Limb (tissue), 2 donors: ENCODE data around the gene G0S2.
"Not testable (repeated sequence)": the region's sequence is repeated elsewhere in the genome, so short reads cannot be mapped to it uniquely, and the experiment has no call there.

Experiments
- DNase-seq, 2 donors: peaks; one replicate each; pipeline ENCODE4 v3.0.0-alpha.2; 2016; ENCODE audit errors: extremely low spot score in 2 of 2

Gene G0S2

DNA sequence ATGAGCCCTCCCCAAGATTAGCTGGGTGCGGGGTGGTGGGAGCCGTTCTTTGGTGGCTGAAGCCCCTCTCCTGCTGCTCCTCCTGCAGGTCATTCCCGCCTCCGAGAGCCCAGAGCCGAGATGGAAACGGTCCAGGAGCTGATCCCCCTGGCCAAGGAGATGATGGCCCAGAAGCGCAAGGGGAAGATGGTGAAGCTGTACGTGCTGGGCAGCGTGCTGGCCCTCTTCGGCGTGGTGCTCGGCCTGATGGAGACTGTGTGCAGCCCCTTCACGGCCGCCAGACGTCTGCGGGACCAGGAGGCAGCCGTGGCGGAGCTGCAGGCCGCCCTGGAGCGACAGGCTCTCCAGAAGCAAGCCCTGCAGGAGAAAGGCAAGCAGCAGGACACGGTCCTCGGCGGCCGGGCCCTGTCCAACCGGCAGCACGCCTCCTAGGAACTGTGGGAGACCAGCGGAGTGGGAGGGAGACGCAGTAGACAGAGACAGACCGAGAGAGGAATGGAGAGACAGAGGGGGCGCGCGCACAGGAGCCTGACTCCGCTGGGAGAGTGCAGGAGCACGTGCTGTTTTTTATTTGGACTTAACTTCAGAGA lies 448 bp downstream of the G0S2 start:
- peak in 1 of 2 donors; percentile 64 for DNase-seq

- DNase-seq, result no peak
These were observed 3.8 kb downstream of the G0S2 start for GRCh38 chr1:209678981-209679539.

DNA sequence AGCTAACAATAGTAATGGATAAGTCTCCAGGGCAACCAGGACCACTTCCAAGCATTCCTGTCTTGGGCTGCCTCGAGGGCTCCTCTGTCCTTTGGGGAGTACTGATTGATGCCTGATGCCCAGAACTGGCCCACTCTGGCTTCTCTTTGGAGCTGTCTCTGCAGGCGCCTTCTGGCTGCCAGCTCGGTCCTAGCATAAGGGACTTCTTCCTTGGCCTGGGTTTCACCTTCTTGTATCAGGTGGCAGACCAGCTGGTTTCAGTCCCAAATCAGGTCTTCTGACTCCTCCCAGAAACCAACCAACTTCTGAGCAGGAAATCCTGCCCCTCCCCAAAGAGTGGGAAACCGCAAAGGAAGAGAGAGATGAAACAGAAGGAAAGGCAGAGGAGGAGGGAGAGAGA lies 10.6 kb downstream of the G0S2 start:
- no peak for DNase-seq

DNA sequence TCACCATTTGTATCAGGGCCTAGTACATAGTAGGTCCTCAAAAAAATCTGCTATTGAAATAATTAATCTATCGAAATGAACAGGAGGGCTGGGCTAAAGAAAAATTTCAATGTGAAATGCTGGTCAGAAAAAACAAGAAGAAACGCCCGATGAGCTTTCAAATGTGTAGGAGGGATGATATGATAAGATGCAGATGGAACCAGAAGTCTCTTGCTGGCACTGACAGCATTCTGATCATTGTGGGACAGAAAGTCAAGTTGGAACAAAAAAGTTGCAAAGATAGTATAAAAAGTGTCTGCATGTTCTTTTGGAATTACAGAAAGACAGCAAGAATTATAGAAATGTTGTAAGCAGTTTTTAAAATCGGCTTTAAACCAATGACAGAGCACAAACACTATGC lies 11.1 kb downstream of the G0S2 start:
- DNase-seq, result no peak

- DNase-seq, result no peak
These were observed 13.6 kb downstream of the G0S2 start for GRCh38 chr1:209688746-209689234.

GRCh38 chr1:209689477-209689876 lies 14.3 kb downstream of the G0S2 start:
- no peak for DNase-seq

DNA sequence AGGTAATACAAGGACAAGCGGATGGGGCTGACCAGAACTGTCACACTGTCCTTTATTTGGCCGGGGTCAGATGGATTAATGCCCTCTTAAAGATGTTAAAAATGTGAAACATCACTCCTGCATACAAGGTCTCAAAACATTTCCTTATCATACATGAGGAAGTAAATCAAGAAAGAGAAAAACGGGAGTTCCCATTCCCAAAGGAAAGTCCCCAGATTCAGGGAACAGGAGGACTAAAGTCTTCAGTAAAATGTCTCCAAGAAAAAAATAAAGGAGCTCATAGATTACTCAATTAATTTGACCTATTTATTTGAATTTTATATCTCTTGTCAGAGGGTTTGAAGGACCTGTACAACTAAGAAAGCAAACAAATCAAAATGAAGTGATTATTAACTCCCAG lies 16.0 kb downstream of the G0S2 start:
- DNase-seq, result no peak

GRCh38 chr1:209692296-209692695 lies 17.1 kb downstream of the G0S2 start:
- no peak for DNase-seq

- DNase-seq, result peak; percentile 84
These were observed 17.7 kb downstream of the G0S2 start for GRCh38 chr1:209692745-209693504.

DNA sequence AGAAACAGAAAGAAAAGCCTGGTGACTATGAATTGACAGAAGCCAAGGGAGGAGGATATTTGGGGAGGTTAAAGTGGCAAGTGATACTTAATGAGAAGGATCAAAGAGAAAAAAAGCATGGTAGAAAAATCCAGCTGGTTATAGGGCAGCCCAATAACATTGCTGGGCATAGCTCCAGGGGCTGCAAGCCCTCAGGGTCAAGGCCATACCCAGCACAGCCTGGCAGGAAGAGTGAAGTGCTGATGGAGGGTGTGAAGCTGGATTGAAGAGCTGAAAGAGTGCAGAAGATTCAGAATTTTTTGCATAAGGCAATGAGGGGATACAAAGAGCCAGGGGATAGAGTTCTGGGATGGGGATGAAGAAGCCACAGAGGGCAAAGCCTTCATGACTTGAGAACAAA lies 21.5 kb downstream of the G0S2 start:
- no peak for DNase-seq

- DNase-seq, result no peak
These were observed 21.9 kb downstream of the G0S2 start for GRCh38 chr1:209697126-209697525.

- not testable (repeated sequence) for DNase-seq
These were observed 25.5 kb downstream of the G0S2 start for GRCh38 chr1:209700686-209701085.

- no peak for DNase-seq
These were observed 27.6 kb downstream of the G0S2 start for GRCh38 chr1:209702832-209703231.

DNA sequence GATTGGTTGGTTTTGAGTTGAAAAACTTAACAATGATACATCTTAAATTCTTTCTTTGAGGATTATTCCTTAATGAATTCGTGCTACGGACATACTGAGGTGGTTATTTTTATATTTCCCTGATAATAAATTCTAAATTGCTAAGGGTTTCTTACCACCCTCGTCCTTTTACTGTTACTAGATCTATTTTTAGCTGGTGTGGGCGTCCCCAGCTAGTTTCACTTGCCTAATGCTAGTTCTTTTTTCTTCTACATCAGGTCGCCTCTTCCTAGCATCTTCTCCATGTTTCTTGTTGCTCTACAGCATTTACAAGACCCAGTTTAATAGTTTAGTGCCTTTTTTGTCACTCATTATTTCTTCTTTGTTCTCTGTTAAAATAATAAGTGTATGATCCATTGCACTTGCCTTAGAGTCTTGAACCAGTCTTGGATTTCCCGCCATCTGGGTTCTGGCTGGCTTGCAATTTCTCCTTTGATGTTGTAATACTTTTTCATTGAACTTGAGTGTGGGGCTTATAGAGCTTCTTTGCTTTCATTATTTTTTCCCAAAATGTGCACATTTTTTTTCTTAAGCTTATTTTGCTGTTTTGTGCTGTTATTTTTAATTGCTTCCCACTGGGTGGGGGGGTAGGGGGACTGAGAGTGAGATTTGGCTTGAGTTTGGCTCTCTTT lies 28.8 kb downstream of the G0S2 start:
- DNase-seq, result no peak

DNA sequence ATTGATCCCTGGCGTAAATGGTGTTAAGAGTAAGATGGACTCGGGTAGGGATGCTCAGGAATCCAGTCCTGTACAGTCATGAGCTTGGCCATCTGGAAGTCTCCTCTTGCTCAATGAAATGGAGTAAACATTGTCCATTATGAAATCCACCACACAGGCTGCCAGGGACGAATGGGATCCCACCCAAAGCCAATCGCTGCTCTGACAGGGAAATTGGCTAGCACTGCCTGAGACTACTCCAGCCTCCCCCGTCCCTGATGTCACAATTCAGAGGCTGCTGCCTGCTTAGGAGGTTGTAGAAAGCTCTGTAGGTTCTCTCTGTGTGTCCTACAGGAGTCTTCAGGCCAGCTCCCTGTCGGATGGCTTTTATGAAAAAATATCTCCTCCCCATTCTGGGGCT lies 29.4 kb downstream of the G0S2 start, which contains the start of gene HSD11B1:
Gene HSD11B1, plus strand, starts transcription at position 263 of the 400 bp plus-strand sequence. Its CDS starts 97 bp downstream, at position 360.
- DNase-seq, result no peak

DNA sequence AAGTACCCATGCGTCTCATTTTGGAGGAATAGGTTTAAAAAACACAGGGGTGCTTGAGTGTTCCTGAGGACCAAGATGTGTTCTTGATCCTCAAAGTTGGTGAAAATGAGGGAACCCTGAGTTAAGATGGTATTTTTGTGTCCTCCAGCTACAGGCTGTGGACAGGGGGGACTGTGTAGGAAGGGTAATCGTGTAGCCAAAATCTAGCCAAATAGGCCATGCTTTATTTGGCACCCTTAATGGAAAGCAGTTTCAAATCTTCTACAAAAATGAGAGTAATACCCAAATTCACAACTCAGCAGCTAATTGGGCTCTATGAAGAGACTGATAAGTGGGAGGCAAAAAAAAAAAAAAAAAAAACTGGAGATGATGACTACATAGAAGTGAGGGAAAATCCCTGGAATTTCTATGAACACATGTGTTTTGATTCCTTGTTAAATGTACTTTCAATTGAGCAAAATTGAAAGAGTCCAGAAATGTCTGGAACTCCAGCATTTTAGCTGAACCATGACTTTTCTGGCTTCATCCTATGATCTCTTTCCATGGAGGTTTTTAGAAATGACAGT lies 29.9 kb downstream of the G0S2 start:
- DNase-seq, result no peak

DNA sequence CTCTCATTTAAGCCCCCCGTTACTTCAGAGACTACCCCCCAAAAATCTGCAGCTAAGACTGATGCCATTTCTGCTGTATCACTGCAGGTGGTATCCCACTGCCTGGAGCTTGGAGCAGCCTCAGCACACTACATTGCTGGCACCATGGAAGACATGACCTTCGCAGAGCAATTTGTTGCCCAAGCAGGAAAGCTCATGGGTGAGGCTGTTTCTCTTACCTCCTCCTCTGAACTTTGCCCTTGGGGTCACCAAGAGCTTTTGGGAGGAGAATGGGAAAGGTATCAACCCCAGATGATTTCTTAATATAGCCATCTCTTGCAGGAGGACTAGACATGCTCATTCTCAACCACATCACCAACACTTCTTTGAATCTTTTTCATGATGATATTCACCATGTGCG lies 31.4 kb downstream of the G0S2 start:
- DNase-seq, result no peak

DNA sequence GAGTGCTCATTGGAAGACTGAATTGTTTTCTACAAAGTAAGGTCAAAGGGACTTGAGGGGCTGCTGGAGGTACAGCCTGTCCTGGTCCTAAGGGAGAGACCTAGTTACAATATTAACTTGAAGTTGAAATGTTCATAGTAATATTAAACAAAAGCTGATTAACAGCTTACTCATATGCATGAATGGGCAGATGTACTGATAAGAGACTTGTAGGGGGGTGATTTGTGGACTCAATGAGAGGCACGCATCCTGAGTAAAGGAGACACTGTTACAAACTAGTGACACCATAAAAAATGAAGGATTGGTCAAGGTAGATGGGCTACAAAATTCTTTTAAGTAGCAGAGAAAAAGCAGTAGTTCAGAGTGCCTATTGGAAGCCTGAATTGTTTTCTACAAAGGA lies 32.1 kb downstream of the G0S2 start:
- DNase-seq, result no peak

DNA sequence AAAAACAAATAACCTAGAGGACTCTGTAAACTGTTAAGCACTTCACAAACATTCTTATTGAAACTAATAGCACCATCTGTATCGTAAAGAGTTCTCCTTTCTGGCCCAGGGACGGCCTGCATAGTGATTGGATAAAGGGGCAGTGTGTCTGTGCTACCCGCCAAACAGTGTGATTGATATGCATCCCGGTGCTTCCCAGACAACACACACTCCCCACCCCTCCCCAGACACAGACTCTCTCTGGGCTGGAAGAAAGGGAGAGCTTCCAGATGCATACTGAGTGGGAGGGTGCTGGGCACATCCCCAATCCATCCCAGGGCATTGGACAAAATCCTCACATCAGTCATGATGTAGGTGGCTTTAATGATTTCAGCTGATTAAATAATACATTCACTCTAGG lies 33.1 kb downstream of the G0S2 start:
- DNase-seq, result no peak

- DNase-seq, result no peak
These were observed 34.9 kb downstream of the G0S2 start for GRCh38 chr1:209710093-209710492.

DNA sequence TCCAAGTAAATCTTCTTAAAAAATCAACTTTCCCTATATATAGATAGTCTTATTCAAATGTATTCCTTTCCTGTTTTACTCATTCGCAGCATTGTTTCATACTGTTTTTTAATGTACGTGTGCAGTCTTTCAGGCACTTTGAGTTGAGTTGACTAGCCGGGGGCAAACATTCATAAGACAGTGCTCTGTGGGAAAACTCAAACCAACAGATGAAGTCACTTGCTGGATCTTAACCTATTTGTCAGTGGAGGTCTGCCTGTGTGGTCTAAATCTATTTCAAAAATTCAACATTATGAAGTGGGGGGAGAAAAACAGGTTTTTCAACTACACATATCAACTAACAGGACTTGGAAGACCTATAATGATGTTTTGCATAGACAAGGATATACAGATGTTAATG lies 35.6 kb downstream of the G0S2 start:
- DNase-seq, result no peak

DNA sequence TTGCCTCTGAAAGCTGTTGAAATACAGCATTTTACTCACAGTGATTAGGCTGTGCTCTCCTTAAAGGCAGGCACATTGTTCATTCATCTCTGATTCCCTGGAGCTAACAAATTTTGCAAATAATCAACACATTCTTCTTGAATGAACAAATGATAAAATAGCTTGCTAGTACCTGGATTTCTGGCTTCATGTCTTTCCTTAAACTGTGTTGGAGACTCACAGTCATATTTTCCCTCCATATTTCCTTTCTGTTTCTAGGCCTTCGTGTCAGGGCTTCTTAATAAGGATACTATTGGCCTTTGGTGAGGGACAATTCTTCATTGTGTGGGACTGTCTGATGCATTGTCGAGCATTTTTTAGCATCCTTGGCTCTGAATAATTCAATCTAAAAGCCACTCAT lies 39.1 kb downstream of the G0S2 start:
- no peak for DNase-seq
